Small intestine (tissue), 7 donors: Measurements from ENCODE around the gene SIMC1. TPM values are rescaled to one million over a fixed set of nuclear protein-coding genes. Genes with fewer than 3 reads are reported as not detected.
A peak's percentile ranks its signal among the peaks of the same experiment; 100 is the strongest.

Source experiments
- DNase-seq, 2 donors: peaks; one replicate each; pipeline versions ENCODE4 v3.0.0 to v3.0.0-alpha.2; 2013
- FAIRE-seq: peaks from 2 replicates; lab custom pipeline; 2012; peaks lifted over from hg19 to GRCh38; lab: Jason Lieb, UNC
- H3K27ac ChIP-seq, 3 donors: one replicate each; pipeline ENCODE4 v1.5.1; 2013; ENCODE audit warnings: low read length in 2 of 3, mild to moderate bottlenecking in 2 of 3, control low read depth in 1 of 3, inconsistent platforms in 1 of 3, low read depth in 1 of 3, moderate library complexity in 1 of 3
- H3K27me3 ChIP-seq, 3 donors: one replicate each; pipeline ENCODE4 v1.6.1; 2013; ENCODE audit warnings: low read length in 3 of 3, inconsistent platforms in 1 of 3; ENCODE audit not compliant: control insufficient read depth in 3 of 3, insufficient read depth in 3 of 3
- H3K36me3 ChIP-seq, 3 donors: one replicate each; pipeline ENCODE4 v1.6.1; 2013; ENCODE audit warnings: low read length in 3 of 3, inconsistent platforms in 1 of 3, low read depth in 1 of 3, mild to moderate bottlenecking in 1 of 3, moderate library complexity in 1 of 3; ENCODE audit not compliant: control insufficient read depth in 3 of 3, insufficient read depth in 2 of 3
- H3K4me1 ChIP-seq, 3 donors: one replicate each; pipeline ENCODE4 v1.6.1; 2013; ENCODE audit warnings: low read length in 2 of 3, inconsistent platforms in 1 of 3, low read depth in 1 of 3, mild to moderate bottlenecking in 1 of 3, moderate library complexity in 1 of 3; ENCODE audit not compliant: control insufficient read depth in 3 of 3, insufficient read depth in 2 of 3
- H3K4me3 ChIP-seq, 3 donors: one replicate each; pipeline ENCODE4 v1.5.1; 2013; ENCODE audit warnings: low read length in 3 of 3, control low read depth in 1 of 3, inconsistent platforms in 1 of 3, low read depth in 1 of 3, mild to moderate bottlenecking in 1 of 3, moderate library complexity in 1 of 3
- H3K9me3 ChIP-seq, 2 donors: one replicate each; pipeline ENCODE4 v1.6.1; 2013; ENCODE audit warnings: low read depth in 1 of 2, low read length in 1 of 2; ENCODE audit not compliant: control insufficient read depth in 2 of 2, insufficient read depth in 1 of 2
- WGBS, 3 donors: extraction: QIAGEN DNeasy Blood & Tissue Kit; methylation state at CpG; one replicate each; pipeline ENCODE4 v1.1.7; 2013; 5-methylcytosine and 5-hydroxymethylcytosine counted together
- polyA plus RNA-seq, 4 donors: library from polyadenylated mRNA; stranded (reverse) in 3 of 4; unstranded in 1 of 4; fragments of 200-250 nt in 3 of 4; fragments of 120-200 nt in 1 of 4; gene quantifications; one replicate each; pipeline versions ENCODE4 v1.2.1 to v1.2.3, GENCODE V29; 2013
- donor health status: healthy with polysubstance abuse.
- donor health status: control.
- donor health status: control.
- donor health status: Bipolar disorder and iron deficiency.
- donor health status: healthy.

Gene SIMC1
- polyA plus RNA-seq, 4 donors = 5.9 to 16.1 (median 10.8) TPM

DNA sequence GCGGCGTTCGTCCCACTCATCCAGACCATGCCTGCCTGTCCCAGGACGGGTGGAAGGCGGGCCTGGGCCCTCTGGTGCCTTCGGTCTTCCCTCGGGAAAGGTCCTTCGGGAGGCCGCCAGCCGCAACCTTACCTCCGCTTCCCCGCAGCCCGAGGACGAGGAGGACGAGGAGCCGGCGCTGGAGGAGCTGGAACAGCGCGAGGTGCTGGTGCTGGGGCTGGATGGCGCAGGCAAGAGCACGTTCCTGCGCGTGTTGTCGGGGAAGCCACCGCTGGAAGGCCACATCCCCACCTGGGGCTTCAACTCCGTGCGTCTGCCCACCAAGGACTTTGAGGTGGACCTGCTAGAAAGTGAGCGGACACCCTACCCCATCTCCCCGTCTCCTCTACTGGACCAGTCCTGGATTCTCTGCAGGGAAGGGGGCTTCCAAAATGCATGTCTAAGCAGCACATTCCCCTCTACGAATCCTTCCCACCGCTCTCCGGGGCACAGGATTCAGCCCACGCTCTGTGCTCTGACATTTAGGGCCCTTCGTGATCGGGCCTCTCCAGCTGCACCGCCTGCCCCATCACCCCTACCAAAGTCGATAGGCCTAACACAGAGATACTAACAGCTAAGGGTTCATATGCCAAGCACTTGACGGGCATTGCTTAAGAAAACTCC is 128.1 kb downstream of the SIMC1 start:
- FAIRE-seq = no peak
- no peak overlapping the region for H3K27ac ChIP-seq
- peaks cover 0 to 23% (median 0%) of the 10 kb centered on the region in 3 donors for H3K27me3 ChIP-seq
- H3K4me1 ChIP-seq = no peaks in the 10 kb centered on the region
- peak overlapping the region in 2 of 3 donors; percentile 38 to 75 for H3K4me3 ChIP-seq
- no peaks in the 10 kb centered on the region for H3K9me3 ChIP-seq
- 45 to 57% (median 56%) methylated on average over 35 to 38 of the region's 38 CpGs for WGBS, 3 donors
- no peak for DNase-seq
- peaks cover 0 to 14% (median 0%) of the 10 kb centered on the region in 3 donors for H3K36me3 ChIP-seq

DNA sequence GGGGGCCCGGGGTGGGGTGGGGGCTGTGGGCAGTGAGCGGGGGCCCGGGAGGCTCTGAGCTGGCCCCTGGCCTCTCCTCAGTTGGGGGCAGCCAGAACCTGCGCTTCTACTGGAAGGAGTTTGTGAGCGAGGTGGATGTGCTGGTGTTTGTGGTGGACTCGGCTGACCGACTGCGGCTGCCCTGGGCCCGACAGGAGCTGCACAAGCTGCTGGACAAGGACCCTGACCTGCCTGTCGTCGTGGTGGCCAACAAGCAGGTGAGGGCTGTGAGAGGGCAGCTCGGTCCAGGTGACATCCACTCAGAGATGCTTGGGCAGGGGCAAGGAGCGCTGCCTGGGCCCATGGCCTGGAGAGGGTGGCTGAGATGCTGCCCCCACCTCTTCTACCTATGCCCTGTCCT is 130.5 kb downstream of the SIMC1 start:
- WGBS, 3 donors = 94 to 96% (median 96%) methylated on average over 12 to 13 of the region's 13 CpGs
- no peaks in the 10 kb centered on the region for H3K4me1 ChIP-seq
- no peak for FAIRE-seq

DNA sequence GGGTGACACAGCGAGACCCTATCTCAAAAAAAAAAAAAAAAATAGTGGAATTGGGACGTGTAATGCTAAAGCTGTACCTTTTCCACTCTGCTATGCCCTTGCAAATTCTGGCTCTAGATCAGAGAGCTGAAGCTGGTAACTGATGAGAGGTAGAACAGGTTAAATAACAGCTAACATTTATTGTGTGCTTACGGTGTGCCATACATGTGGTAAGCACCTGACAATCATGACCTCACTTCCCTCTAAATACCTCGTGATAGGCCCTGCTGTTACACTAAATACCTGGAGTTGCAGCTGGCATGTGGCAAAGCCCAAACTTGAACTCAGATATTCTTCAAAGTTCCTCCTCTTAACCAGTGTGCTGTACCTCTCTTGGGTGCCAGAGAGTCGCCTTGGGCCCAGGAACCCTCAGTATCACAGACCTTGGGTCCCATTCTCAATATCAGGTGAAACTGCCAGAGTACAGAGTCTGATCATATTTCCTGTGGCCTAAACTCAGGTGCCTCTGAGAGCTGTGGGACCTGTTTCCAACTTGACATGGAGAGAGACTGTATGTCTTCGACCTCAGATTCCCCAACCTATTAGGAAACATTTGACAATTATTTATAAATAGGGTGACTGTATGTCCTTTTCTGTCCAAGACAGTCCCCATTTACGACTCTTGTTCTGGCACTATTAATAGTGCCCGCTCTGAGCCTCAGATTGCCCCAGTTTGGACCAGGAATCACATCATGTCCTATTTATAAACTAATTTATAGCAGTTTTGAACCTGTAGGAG is 131.9 kb downstream of the SIMC1 start:
- Histone ChIP-seq H3K27ac (peak overlapping the region in 1 of 3 donors; percentile 33), H3K9me3 (no peaks in the 10 kb centered on the region), H3K27me3 (peaks cover 0 to 15% (median 0%) of the 10 kb centered on the region in 3 donors), H3K36me3 (peaks cover 0 to 19% (median 0%) of the 10 kb centered on the region in 3 donors), H3K4me1 (no peaks in the 10 kb centered on the region), H3K4me3 (no peak overlapping the region)
- WGBS, 3 donors = 66 to 81% (median 78%) methylated on average over 8 of the region's 8 CpGs
- FAIRE-seq = no peak
- DNase-seq = peak in 1 of 2 donors; percentile 39

More for the DNA sequence above, 130.5 kb downstream of the SIMC1 start:
- no peak overlapping the region for H3K4me3 ChIP-seq
- no peaks in the 10 kb centered on the region for H3K9me3 ChIP-seq
- no peak for DNase-seq
- H3K27me3 ChIP-seq = peaks cover 0 to 23% (median 0%) of the 10 kb centered on the region in 3 donors
- H3K27ac ChIP-seq = no peak overlapping the region
- H3K36me3 ChIP-seq = peaks cover 0 to 19% (median 0%) of the 10 kb centered on the region in 3 donors

DNA sequence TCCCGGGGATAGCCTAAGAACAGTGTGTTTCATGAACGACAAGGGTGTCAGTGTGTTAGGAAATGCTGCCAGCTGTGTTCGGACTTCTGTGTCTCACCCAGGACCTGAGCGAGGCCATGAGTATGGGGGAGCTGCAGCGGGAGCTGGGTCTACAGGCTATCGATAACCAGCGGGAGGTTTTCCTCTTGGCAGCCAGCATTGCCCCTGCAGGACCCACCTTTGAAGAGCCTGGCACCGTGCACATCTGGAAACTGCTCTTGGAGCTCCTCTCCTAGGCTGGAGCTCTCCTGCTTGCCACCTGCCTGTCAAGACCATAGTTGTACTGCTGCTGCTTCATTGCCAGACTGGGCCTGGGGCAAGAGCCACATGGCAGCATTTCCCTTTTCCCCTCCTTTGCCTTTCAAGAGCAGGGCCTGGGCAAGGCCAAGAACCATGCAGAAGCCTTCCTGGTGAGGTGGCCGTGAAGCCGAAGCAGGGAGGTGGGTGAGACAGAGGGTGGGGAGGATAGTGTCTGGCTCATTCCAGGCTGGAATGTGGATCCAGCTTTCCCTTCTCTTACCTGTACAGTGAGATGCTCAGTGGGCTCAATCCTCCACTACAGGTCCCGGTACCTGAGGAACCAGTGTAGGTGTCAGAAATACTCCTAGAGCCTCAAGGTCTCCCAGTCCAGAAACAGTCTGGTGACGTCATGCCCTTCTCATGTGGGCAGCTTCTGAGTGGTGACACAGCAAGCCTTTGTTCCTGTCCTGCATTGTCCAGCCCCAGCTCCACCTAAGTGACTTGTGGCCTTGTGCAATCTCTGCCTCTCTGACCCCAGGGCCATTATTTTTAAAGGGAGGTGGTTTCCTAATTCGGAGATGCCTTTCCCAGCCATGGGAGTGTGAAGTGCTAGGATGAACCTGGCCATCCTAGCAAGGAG is 133.7 kb downstream of the SIMC1 start:
- no peak for FAIRE-seq
- no peaks in the 10 kb centered on the region for H3K9me3 ChIP-seq
- WGBS, 3 donors = 96 to 97% (median 96%) methylated on average over 12 to 13 of the region's 13 CpGs

DNA sequence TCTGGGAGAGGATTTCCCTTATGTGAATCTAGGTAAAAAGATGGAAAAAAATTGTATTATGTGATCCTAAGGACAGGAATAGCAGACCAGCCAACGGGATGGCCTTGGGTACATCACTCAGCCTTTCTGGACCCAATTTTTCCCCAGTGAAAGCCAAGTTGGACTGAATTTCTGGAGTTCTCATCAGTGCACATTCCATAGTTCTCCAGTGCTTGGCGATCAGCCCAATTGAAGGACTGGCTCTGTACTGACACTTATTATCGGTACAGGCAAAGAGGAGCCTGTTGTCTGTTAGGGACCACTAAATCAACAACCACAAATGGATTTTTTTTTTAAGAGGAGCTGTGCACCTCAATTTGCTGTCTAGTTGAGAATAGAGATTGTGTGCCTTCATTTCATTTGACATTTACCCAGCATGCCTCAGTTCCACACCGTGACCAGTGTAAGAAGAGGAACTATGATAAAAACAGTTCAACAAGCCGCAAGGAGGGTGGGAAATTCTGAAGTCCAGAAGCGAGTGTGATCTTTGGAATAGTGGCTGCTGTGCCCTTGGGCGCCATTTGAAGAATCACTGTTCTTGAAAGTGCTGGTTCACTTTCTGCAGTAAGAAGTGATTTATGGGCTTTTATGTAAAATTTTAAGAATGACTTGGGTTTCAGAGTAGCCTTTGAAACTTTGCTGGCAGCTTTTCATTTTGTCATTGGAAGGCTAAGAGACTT is 135.0 kb downstream of the SIMC1 start:
- DNase-seq = peak in 1 of 2 donors; percentile 20
- 70 to 81% (median 76%) methylated on average over 7 of the region's 7 CpGs for WGBS, 3 donors
- Histone ChIP-seq H3K27ac (no peak overlapping the region), H3K9me3 (no peaks in the 10 kb centered on the region), H3K36me3 (peaks cover 0 to 8% (median 2%) of the 10 kb centered on the region in 3 donors), H3K4me3 (no peak overlapping the region), H3K27me3 (no peaks in the 10 kb centered on the region), H3K4me1 (no peaks in the 10 kb centered on the region)
- no peak for FAIRE-seq

More for the DNA sequence above, 133.7 kb downstream of the SIMC1 start:
- Histone ChIP-seq H3K27me3 (peaks cover 0 to 6% (median 0%) of the 10 kb centered on the region in 3 donors), H3K4me1 (no peaks in the 10 kb centered on the region), H3K27ac (no peak overlapping the region), H3K36me3 (peaks cover 0 to 15% (median 2%) of the 10 kb centered on the region in 3 donors), H3K4me3 (no peak overlapping the region)
- no peak for DNase-seq

DNA sequence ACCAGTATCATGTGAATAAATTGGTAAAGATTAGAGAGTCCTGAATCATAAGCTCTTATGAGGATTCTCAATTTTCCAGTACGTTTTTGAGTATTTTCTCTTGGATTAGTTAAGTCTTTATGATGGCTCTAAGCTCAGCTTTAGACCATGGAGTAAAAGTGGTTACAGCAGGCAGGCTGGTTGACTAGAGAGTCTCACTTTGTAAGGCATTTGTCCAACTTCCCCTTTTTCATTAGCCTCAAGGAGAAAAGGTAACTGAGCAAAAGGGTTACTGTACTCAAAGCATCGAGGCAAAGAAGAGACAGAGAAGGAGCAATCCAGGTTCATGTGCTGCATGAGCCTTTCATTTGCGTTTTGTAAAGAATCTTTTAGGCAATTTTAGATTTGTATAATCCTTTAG is 141.7 kb downstream of the SIMC1 start:
- WGBS, 3 donors = 81 to 93% (median 84%) methylated on average over 3 of the region's 3 CpGs
- Histone ChIP-seq H3K27ac (no peak overlapping the region), H3K9me3 (no peaks in the 10 kb centered on the region), H3K36me3 (peaks cover 8 to 43% (median 16%) of the 10 kb centered on the region in 3 donors), H3K27me3 (no peaks in the 10 kb centered on the region), H3K4me3 (no peak overlapping the region), H3K4me1 (no peaks in the 10 kb centered on the region)
- FAIRE-seq = no peak
- DNase-seq = no peak

DNA sequence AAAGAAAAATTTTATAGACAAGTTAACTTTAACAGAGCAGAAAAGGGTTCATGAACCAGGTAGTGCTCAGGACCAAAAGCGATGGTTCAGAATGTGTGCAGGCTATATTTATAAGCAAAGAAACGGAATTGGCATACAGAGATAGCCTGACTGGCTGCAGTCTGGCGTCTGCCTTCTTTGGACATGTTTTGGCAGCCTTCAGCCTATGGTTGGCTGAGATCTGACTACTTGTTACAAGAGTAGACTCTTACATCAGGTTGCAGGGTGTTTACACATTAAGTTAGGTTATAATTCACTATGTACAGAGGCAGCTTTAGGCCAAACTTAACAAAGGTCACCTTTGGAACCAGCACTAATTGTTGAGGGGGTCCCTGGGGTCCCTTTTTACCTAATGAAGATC is 143.2 kb downstream of the SIMC1 start:
- FAIRE-seq = no peak
- peaks cover 9 to 51% (median 19%) of the 10 kb centered on the region in 3 donors for H3K36me3 ChIP-seq
- no peaks in the 10 kb centered on the region for H3K9me3 ChIP-seq

More for the DNA sequence above, 143.2 kb downstream of the SIMC1 start:
- H3K4me1 ChIP-seq = no peaks in the 10 kb centered on the region
- no peak for DNase-seq
- 84 to 94% (median 85%) methylated on average over 3 of the region's 3 CpGs for WGBS, 3 donors
- H3K27ac ChIP-seq = no peak overlapping the region
- no peaks in the 10 kb centered on the region for H3K27me3 ChIP-seq
- no peak overlapping the region for H3K4me3 ChIP-seq
